ENCODE measurements around the gene TECTA.

DNA sequence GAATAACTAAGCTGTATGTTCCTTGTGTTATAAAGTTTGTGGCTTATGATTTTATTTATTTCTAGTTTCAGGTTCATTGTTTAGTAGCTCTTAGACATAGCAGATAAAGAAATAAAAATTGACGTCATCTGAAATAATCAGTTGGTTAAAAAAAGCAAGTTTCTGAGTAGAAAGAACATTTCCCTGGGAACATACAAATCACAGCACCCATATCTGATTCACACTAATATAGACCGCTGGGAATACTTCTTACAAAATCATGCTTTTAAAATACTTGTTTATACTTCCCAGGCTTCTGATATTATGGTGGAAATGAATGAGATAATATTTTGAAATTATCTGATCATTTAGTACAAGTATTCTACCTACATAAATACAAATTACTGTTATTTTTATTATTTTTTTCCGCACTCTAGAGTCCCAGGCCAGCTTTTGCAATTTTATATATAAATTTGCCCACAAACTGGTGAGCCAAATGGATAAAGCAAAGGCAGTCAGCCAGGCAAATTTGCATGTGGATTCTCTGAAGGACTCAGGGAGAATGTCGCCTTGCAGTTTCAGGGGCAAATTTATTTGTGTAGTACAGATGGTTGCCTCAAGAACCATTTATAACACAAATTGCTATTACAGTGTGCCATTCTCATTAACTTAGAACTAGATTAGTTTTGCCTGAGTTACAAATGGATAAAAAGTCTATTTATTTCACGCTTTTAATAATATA lies 128.6 kb downstream of the TECTA start:
- TF ChIP-seq EZH2 (IDR thresholded peaks at IDR 0.05) (no peak), POLR2AphosphoS5 (IDR thresholded peaks at IDR 0.05; ENCODE audit: borderline replicate concordance, low read depth, low read length) (no peak), FOXP2 (optimal IDR thresholded peaks at IDR 0.05; ENCODE audit: control extremely low read depth, extremely low read length, insufficient read depth) (no peak)

Measured in SK-N-MC (cell line).